Suprapubic skin (tissue), 4 donors: Measurements from ENCODE around the gene EVPL. TPM values are rescaled to one million over a fixed set of nuclear protein-coding genes. Genes with fewer than 3 reads are reported as not detected.

Experiments
- DNase-seq, 2 donors: peaks; one replicate each; pipeline ENCODE4 v3.0.0-alpha.2; 2019; ENCODE audit warnings: low spot score in 2 of 2
- H3K27ac ChIP-seq: fragments of 200-600 bp; sonication (generic); one replicate; pipeline ENCODE4 v1.5.1; 2019
- H3K27me3 ChIP-seq: fragments of 200-600 bp; sonication (generic); one replicate; pipeline ENCODE4 v1.5.1; 2019
- H3K36me3 ChIP-seq: fragments of 200-600 bp; sonication (generic); one replicate; pipeline ENCODE4 v1.5.1; 2019
- H3K4me1 ChIP-seq: fragments of 200-600 bp; sonication (generic); one replicate; pipeline ENCODE4 v1.5.1; 2019
- H3K4me3 ChIP-seq: fragments of 200-600 bp; sonication (generic); one replicate; pipeline ENCODE4 v1.5.1; 2019; ENCODE audit warnings: mild to moderate bottlenecking
- H3K9me3 ChIP-seq: fragments of 200-600 bp; sonication (generic); one replicate; pipeline ENCODE4 v1.5.1; 2019
- EP300 ChIP-seq: sonication (generic); formaldehyde crosslinking; IDR thresholded peaks from one replicate; pipeline ENCODE4 v1.6.1; 2017; ENCODE audit warnings: antibody characterized with exemption
- POLR2A ChIP-seq, 2 donors: fragments of 450-650 bp; IDR thresholded peaks; one replicate each; pipeline ENCODE4 v1.6.1; 2017; ENCODE audit warnings: antibody characterized with exemption in 2 of 2, mild to moderate bottlenecking in 2 of 2, moderate library complexity in 2 of 2
- POLR2AphosphoS5 ChIP-seq, 3 donors: sonication (generic); formaldehyde crosslinking; IDR thresholded peaks; one replicate each; pipeline ENCODE4 v1.6.1; 2017; ENCODE audit warnings: antibody characterized with exemption in 3 of 3
- WGBS: methylation state at CpG from one replicate; pipeline ENCODE4 v1.1.5; 2018; 5-methylcytosine and 5-hydroxymethylcytosine counted together
- total RNA-seq, 4 donors: library from RNA; depleted of rRNA; stranded (reverse); fragments of >200 nt; gene quantifications; one replicate each; pipeline ENCODE4 v1.1.0, GENCODE V29; 2016
- TF ChIP-seq, protein P1 (sequence below), 2 donors: fragments of 200-600 bp in 1 of 2; fragments of 450-650 bp in 1 of 2; sonication (generic) in 1 of 2; IDR thresholded peaks; one replicate each; pipeline ENCODE4 v1.5.1; 2016 to 2019; ENCODE audit warnings: antibody characterized with exemption in 2 of 2, mild to moderate bottlenecking in 1 of 2, moderate library complexity in 1 of 2

EVPL gene
- total RNA-seq, 4 donors from 2014 or later = 218 to 425 (median 274) TPM

DNA sequence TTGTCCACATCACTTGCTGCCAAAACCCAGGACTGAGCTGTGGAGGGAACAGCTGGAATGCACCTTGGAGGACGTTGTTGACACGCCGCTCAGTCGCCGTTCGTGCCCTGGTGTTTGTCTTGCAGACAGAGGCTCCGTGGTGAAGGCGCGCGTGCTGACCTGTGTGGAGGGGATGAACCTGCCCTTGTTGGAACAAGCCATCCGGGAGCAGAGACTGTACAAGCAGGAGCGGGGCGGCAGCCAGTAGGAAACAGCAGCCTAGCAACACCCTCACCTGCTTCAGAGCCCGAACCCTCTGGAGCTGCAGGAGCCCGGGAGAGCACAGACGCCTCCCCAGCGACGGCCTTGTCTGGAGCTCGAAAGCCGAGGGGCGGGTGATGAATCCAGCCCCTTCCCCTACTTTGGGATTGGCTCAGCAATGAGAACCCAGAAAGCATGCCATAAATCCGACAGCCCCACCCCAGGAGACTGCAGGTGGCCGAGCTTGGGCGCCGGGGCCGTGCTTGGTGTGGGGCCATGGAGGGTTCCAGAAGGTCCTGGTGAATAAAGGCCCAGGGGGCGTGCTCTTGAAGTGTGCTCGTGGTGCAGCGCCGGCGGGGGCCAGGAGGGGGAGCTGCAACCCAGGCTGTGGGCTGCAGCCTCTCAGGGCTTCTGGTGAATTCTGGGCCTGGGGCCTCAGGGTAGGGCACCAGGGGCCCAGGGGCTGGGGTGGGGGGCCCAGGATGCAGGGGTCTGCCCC lies 26.9 kb downstream of the EVPL start:
- H3K36me3 ChIP-seq = peaks cover 22% of the 10 kb centered on the region
- TF ChIP-seq POLR2AphosphoS5 (IDR thresholded peaks at IDR 0.05) (no peak), EP300 (no peak), POLR2A (IDR thresholded peaks at IDR 0.05) (no peak)
- TF ChIP-seq, protein P1, sequence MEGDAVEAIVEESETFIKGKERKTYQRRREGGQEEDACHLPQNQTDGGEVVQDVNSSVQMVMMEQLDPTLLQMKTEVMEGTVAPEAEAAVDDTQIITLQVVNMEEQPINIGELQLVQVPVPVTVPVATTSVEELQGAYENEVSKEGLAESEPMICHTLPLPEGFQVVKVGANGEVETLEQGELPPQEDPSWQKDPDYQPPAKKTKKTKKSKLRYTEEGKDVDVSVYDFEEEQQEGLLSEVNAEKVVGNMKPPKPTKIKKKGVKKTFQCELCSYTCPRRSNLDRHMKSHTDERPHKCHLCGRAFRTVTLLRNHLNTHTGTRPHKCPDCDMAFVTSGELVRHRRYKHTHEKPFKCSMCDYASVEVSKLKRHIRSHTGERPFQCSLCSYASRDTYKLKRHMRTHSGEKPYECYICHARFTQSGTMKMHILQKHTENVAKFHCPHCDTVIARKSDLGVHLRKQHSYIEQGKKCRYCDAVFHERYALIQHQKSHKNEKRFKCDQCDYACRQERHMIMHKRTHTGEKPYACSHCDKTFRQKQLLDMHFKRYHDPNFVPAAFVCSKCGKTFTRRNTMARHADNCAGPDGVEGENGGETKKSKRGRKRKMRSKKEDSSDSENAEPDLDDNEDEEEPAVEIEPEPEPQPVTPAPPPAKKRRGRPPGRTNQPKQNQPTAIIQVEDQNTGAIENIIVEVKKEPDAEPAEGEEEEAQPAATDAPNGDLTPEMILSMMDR (IDR thresholded peaks at IDR 0.05) = peak in 1 of 2 donors; percentile 92
- WGBS = 54% methylated on average over 18 of the region's 31 CpGs
- H3K9me3 ChIP-seq = no peaks in the 10 kb centered on the region
- H3K27ac ChIP-seq = peak overlapping the region; percentile 49
- no peak overlapping the region for H3K4me3 ChIP-seq
- H3K4me1 ChIP-seq = peaks cover 45% of the 10 kb centered on the region
- H3K27me3 ChIP-seq = no peaks in the 10 kb centered on the region
- no peak for DNase-seq

DNA sequence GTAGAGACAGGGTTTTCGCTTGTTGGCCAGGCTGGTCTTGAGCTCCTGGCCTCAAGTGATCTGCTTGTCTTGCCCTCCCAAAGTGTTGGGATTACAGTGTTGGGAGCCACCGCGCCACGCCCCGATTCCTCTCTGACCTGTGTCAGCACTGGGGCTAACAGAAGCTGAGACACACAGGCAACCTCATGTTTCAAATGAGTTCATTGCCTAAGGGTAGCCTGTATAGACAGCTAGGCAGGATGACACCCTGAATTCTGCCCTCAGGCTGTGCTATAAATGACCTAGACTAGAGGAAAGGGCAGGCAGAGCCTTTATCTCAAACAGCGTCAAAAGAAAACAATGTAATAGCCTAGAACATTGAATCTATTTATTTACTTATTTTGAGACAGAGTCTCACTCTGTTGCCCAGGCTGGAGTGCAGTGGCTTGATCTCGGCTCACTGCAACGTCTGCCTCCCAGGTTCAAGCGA lies 28.7 kb downstream of the EVPL start:
- Histone ChIP-seq H3K9me3 (no peaks in the 10 kb centered on the region), H3K4me1 (peaks cover 45% of the 10 kb centered on the region), H3K36me3 (peaks cover 24% of the 10 kb centered on the region), H3K27ac (peak overlapping the region; percentile 89), H3K4me3 (no peak overlapping the region), H3K27me3 (no peaks in the 10 kb centered on the region)
- DNase-seq = no peak
- 83% methylated on average over 9 of the region's 9 CpGs for WGBS
- TF ChIP-seq EP300 = no peak
- no peak for TF ChIP-seq POLR2AphosphoS5 (IDR thresholded peaks at IDR 0.05)
- TF ChIP-seq POLR2A (IDR thresholded peaks at IDR 0.05) = no peak
- TF ChIP-seq, protein P1 (IDR thresholded peaks at IDR 0.05) = no peak

DNA sequence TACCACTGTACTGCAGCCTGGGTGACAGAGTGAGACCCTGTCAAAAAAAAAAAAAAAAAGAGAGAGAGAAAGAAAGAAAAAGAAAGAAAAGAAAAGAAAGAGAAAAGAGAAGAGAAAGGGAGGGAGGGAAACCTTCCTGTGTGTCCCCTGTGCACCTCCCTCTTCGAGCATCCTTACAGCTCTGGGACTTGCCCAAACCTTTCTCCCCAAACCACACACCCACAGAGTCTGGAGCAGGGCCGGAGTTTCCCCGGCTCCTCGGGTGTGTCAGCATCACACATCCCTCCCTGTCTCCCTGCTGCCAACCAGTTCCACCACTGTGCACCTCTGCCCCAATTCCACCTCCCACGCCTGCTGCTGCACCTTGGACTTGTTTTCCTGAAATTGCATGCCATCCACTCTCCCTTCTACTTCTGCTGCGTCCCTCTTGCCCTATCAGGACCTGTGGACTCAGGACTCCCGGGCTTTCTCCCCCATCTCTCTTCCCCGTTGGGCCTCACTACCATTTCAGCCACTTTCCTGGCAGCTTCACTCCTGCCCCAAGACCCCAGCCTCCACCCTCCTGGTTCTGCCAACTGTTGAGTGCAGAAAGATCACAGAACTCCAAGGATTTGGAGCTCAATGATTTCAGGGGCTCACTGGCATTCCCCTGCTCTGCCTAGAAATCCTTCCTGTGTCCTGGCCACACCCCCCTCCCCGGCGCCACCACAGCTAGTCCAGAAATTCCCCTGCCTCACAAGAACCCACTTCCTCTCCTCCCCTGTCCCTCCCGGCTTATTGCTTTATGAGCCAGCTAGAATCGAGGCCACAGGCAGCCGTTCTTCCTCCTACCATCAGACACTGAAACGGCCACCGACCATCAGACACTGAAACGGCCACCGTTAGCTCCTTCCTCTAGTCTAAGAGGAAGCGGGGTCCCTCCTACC lies 30.2 kb downstream of the EVPL start:
- Histone ChIP-seq H3K27me3 (no peaks in the 10 kb centered on the region), H3K36me3 (peaks cover 30% of the 10 kb centered on the region), H3K9me3 (no peaks in the 10 kb centered on the region), H3K27ac (peak overlapping the region; percentile 89), H3K4me1 (peaks cover 45% of the 10 kb centered on the region), H3K4me3 (no peak overlapping the region)
- TF ChIP-seq POLR2AphosphoS5 (IDR thresholded peaks at IDR 0.05) (no peak), EP300 (no peak), POLR2A (IDR thresholded peaks at IDR 0.05) (no peak)
- TF ChIP-seq, protein P1 (IDR thresholded peaks at IDR 0.05) = no peak
- 25% methylated on average over 18 of the region's 18 CpGs for WGBS
- DNase-seq = no peak

DNA sequence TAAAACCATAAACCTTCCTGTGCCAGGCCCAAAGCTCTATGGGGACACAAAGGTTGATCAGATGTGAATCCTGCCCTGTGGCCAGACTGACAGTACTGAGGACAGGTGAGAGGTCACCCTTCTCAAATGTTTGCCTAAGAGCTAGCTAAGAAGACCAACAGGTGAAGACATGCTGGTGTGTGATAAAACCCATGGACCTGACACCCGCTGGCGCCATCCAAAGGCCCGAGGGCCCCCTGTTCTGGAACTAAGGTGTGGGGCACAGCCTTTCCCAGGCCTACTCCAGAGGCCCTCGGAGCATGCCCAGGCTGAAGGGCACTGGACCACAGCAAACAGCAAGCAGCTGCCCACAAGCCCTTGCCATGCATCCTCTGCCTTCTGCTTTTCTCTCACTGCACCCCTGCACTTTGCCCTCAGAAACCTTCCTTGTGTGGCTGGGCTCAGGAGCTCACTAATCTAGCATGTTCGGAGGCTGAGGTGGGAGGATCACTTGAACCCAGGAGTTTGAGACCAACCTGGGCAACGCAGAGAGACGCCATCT lies 31.7 kb downstream of the EVPL start:
- Histone ChIP-seq H3K4me3 (no peak overlapping the region), H3K36me3 (peaks cover 32% of the 10 kb centered on the region), H3K27me3 (no peaks in the 10 kb centered on the region), H3K9me3 (no peaks in the 10 kb centered on the region), H3K4me1 (peaks cover 34% of the 10 kb centered on the region), H3K27ac (no peak overlapping the region)
- DNase-seq = no peak
- 85% methylated on average over 7 of the region's 7 CpGs for WGBS
- TF ChIP-seq POLR2AphosphoS5 (IDR thresholded peaks at IDR 0.05) (no peak), EP300 (no peak), POLR2A (IDR thresholded peaks at IDR 0.05) (no peak)
- TF ChIP-seq, protein P1 (IDR thresholded peaks at IDR 0.05) = no peak
